Left ventricle myocardium inferior (tissue), 1 donor: ENCODE results near the gene SSH2. TPM values are rescaled to one million over a fixed set of nuclear protein-coding genes. Genes with fewer than 3 reads are reported as not detected.
"Not testable (repeated sequence)": the region's sequence is repeated elsewhere in the genome, so short reads cannot be mapped to it uniquely, and the experiment has no call there.

Experiments used
- DNase-seq: peaks from one replicate; pipeline ENCODE4 v3.0.0-alpha.2; 2020
- H3K27ac ChIP-seq: fragments of 200-600 bp; replicated peaks from 2 replicates; pipeline ENCODE4 v1.8.0; 2021
- H3K27me3 ChIP-seq: fragments of 200-600 bp; 2 replicates; pipeline ENCODE4 v1.8.0; 2021; ENCODE audit warnings: low read depth
- H3K36me3 ChIP-seq: fragments of 200-600 bp; 2 replicates; pipeline ENCODE4 v1.8.0; 2021
- H3K4me1 ChIP-seq: fragments of 200-600 bp; 2 replicates; pipeline ENCODE4 v1.8.0; 2021
- H3K4me3 ChIP-seq: fragments of 200-600 bp; 2 replicates; pipeline ENCODE4 v1.8.0; 2021; ENCODE audit warnings: mild to moderate bottlenecking, moderate library complexity
- H3K9me3 ChIP-seq: fragments of 200-600 bp; replicated peaks from 2 replicates; pipeline ENCODE4 v1.8.0; 2021
- intact Hi-C: fragments of 100-400 bp; cut with micrococcal nuclease; formaldehyde crosslinking; loops from one replicate; pipeline ENCODE4 v1.11.0; 2022
- total RNA-seq: library from RNA; stranded (reverse); fragmentation: NEBNext Ultra II Directional; extraction: Animal tissue kit (Norgen Biotek cat#: 25700); gene quantifications from one replicate; pipeline ENCODE4 v1.2.1, GENCODE V29; 2021
- TF ChIP-seq, protein P1 (sequence below): fragments of 200-600 bp; IDR thresholded peaks from 2 replicates; pipeline ENCODE4 v1.8.0; 2021; ENCODE audit warnings: antibody characterized with exemption, mild to moderate bottlenecking, borderline replicate concordance
- donor health status: DM: no; HTN: yes; CAD: no; lungs with severe emphysema.

Gene SSH2
- total RNA-seq, 1 donor from 2014 or later: 28.6 TPM

DNA sequence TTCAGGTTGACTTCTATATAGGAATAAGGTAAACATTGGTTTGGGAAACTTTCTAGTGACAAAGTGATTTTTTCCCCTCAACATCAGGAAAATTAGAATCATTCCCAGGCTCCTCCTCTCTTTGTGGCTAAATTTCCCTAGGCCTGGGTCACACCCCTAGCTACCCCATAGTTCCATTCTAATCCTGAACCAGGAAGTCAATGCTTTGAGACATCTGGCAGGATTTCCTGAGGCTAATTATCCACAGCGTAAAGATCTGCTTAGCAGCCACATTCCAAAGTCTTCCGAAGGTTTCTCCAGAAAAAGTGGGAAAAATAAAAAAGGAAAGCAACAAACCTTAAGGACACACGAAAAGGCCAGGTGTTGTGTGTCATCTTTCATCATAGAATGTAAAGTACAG lies 247.0 kb downstream of the SSH2 start:
- peak overlapping the region; percentile 81 for H3K27ac ChIP-seq
- DNase-seq: no peak
- H3K4me1 ChIP-seq: peaks cover 72% of the 10 kb centered on the region
- no peaks in the 10 kb centered on the region for H3K9me3 ChIP-seq
- H3K4me3 ChIP-seq: no peak overlapping the region
- intact Hi-C loops: no loop called here
- peaks cover 15% of the 10 kb centered on the region for H3K36me3 ChIP-seq
- H3K27me3 ChIP-seq: no peaks in the 10 kb centered on the region
- TF ChIP-seq, protein P1, sequence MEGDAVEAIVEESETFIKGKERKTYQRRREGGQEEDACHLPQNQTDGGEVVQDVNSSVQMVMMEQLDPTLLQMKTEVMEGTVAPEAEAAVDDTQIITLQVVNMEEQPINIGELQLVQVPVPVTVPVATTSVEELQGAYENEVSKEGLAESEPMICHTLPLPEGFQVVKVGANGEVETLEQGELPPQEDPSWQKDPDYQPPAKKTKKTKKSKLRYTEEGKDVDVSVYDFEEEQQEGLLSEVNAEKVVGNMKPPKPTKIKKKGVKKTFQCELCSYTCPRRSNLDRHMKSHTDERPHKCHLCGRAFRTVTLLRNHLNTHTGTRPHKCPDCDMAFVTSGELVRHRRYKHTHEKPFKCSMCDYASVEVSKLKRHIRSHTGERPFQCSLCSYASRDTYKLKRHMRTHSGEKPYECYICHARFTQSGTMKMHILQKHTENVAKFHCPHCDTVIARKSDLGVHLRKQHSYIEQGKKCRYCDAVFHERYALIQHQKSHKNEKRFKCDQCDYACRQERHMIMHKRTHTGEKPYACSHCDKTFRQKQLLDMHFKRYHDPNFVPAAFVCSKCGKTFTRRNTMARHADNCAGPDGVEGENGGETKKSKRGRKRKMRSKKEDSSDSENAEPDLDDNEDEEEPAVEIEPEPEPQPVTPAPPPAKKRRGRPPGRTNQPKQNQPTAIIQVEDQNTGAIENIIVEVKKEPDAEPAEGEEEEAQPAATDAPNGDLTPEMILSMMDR: no peak

DNA sequence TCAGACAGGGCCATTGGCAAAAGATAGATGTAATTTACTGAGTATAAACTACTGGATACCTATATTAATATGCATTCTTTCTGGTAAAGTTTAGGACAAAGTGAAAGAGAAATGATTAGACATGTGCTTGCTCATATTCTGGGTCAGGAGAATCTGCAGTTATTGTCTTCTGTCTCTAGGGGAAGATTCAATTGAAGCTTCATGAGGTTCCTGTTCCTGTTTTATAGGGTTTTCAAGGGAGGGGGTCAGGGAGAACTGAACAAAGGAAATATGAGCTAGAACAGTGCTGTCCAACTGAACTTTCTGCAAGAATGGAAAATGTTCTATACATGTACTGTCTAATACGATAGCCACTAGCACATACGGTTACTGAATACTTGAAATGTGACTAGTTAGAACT lies 248.0 kb downstream of the SSH2 start:
- Histone ChIP-seq H3K4me3 (no peak overlapping the region), H3K9me3 (no peaks in the 10 kb centered on the region), H3K4me1 (peaks cover 72% of the 10 kb centered on the region), H3K27ac (peak overlapping the region; percentile 81), H3K27me3 (no peaks in the 10 kb centered on the region), H3K36me3 (peaks cover 15% of the 10 kb centered on the region)
- no peak for DNase-seq
- TF ChIP-seq, protein P1: peak; percentile 21
- intact Hi-C loops: no loop called here

GRCh38 chr17:29677824-29678223 lies 252.2 kb downstream of the SSH2 start:
- Histone ChIP-seq H3K36me3 (peaks cover 13% of the 10 kb centered on the region), H3K27ac (peak overlapping the region; percentile 81), H3K9me3 (no peaks in the 10 kb centered on the region), H3K4me3 (no peak overlapping the region), H3K4me1 (peaks cover 83% of the 10 kb centered on the region), H3K27me3 (no peaks in the 10 kb centered on the region)
- no peak for DNase-seq
- TF ChIP-seq, protein P1: no peak
- intact Hi-C loops: no loop called here

- peak overlapping the region; percentile 81 for H3K27ac ChIP-seq
- H3K27me3 ChIP-seq: no peaks in the 10 kb centered on the region
- intact Hi-C loops: no loop called here
- peak; percentile 52 for DNase-seq
- H3K9me3 ChIP-seq: no peaks in the 10 kb centered on the region
- TF ChIP-seq, protein P1: no peak
- H3K4me3 ChIP-seq: peak overlapping the region; percentile 26
- H3K36me3 ChIP-seq: peaks cover 18% of the 10 kb centered on the region
- peaks cover 78% of the 10 kb centered on the region for H3K4me1 ChIP-seq
Measured at GRCh38 chr17:29677221-29677791, 252.7 kb downstream of the SSH2 start.

DNA sequence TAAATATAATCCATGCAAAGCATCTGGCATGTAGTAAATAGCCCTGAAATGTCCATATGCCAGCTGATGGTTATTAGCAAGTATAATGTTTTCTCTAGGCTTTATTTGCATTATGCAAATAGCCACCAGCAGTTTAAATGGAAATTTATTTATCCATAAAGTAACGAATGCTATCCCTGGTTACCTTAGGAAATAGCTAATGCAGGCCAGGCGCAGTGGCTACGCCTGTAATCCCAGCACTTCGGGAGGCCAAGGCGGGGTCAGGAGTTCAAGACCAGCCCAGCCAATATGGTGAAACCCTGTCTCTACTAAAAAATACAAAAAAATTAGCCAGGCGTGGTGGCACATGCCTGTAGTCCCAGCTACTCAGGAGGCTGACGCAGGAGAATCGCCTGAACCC lies 254.1 kb downstream of the SSH2 start:
- Histone ChIP-seq H3K4me3 (peak overlapping the region; percentile 26), H3K4me1 (peaks cover 64% of the 10 kb centered on the region), H3K27ac (peak overlapping the region; percentile 81), H3K36me3 (peaks cover 31% of the 10 kb centered on the region)
- H3K9me3 ChIP-seq, H3K27me3 ChIP-seq, intact Hi-C loops, DNase-seq: not testable (repeated sequence)

GRCh38 chr17:29674281-29674680 lies 255.7 kb downstream of the SSH2 start:
- no peak for DNase-seq
- Histone ChIP-seq H3K4me3 (no peak overlapping the region), H3K4me1 (peaks cover 61% of the 10 kb centered on the region), H3K27ac (peak overlapping the region; percentile 81), H3K9me3 (no peaks in the 10 kb centered on the region), H3K27me3 (no peaks in the 10 kb centered on the region), H3K36me3 (peaks cover 48% of the 10 kb centered on the region)
- intact Hi-C loops: no loop called here
- TF ChIP-seq, protein P1: no peak
